K562 (cell line): Measurements from ENCODE around the gene TECPR2. TPM values are rescaled to one million over a fixed set of nuclear protein-coding genes. Genes with fewer than 3 reads are reported as not detected.

Source experiments
- CBX5 ChIP-seq: IDR thresholded peaks from 2 replicates; pipeline ENCODE4 v1.6.1; 2014; ENCODE audit warnings: low read depth, borderline replicate concordance
- CCNT2 ChIP-seq: IDR thresholded peaks from 2 replicates; pipeline ENCODE4 v1.6.1; 2011; ENCODE audit warnings: borderline replicate concordance, low read depth, mild to moderate bottlenecking, moderate library complexity, mixed read lengths, low read length; ENCODE audit not compliant: insufficient read length; ENCODE audit errors: extremely low read depth
- CREB3 ChIP-seq: fragments of 450-650 bp; conservative IDR thresholded peaks from 2 replicates; pipeline ENCODE4 v1.6.1; 2016; ENCODE audit warnings: missing genetic modification characterization, low read depth, mild to moderate bottlenecking, missing compliant biosample characterization, moderate library complexity
- FIP1L1 ChIP-seq: fragments of 200-400 bp; formaldehyde crosslinking; IDR thresholded peaks from 2 replicates; pipeline ENCODE4 v1.6.1; 2018; ENCODE audit warnings: mild to moderate bottlenecking, low read depth, low read length; ENCODE audit not compliant: poor library complexity, severe bottlenecking
- FOXK1 ChIP-seq: sonication (generic); formaldehyde crosslinking; IDR thresholded peaks from 2 replicates; pipeline ENCODE4 v1.8.0; 2022; ENCODE audit warnings: missing genetic modification reagents, mild to moderate bottlenecking, borderline replicate concordance
- GMEB1 ChIP-seq: fragments of 250-450 bp; sonication (Bioruptor Pico); IDR thresholded peaks from 2 replicates; pipeline ENCODE4 v1.4.0; 2020; ENCODE audit warnings: mild to moderate bottlenecking
- L3MBTL2 ChIP-seq: fragments of 450-650 bp; IDR thresholded peaks from 2 replicates; pipeline ENCODE4 v1.6.1; 2016; ENCODE audit warnings: mild to moderate bottlenecking, moderate library complexity
- OTX1 ChIP-seq: fragments of 450-650 bp; formaldehyde crosslinking; IDR thresholded peaks from 2 replicates; pipeline ENCODE4 v1.4.0; 2022; ENCODE audit warnings: mild to moderate bottlenecking
- PPARD ChIP-seq: fragments of 250-450 bp; sonication (Bioruptor Pico); IDR thresholded peaks from 2 replicates; pipeline ENCODE4 v1.8.0; 2022; ENCODE audit warnings: inconsistent platforms, mild to moderate bottlenecking, moderate library complexity
- RBBP5 ChIP-seq: fragments of 200-600 bp; sonication (generic); IDR thresholded peaks from 2 replicates; pipeline ENCODE4 v1.6.1; 2012; ENCODE audit warnings: borderline replicate concordance, mild to moderate bottlenecking, low read length, control low read depth, inconsistent platforms; ENCODE audit not compliant: insufficient read depth, poor library complexity, severe bottlenecking
- SAP30 ChIP-seq: fragments of 200-600 bp; sonication (generic); IDR thresholded peaks from 2 replicates; pipeline ENCODE4 v1.6.1; 2012; ENCODE audit warnings: borderline replicate concordance, low read depth, mild to moderate bottlenecking, moderate library complexity, low read length, control low read depth, inconsistent platforms; ENCODE audit not compliant: insufficient read depth, poor library complexity, severe bottlenecking
- SMAD4 ChIP-seq: fragments of 250-450 bp; sonication (Bioruptor Pico); conservative IDR thresholded peaks from 2 replicates; pipeline ENCODE4 v1.8.0; 2021; ENCODE audit warnings: inconsistent platforms, mild to moderate bottlenecking, moderate library complexity
- SRSF3 ChIP-seq: fragments of 200-400 bp; formaldehyde crosslinking; IDR thresholded peaks from 2 replicates; pipeline ENCODE4 v1.6.1; 2016; ENCODE audit warnings: mild to moderate bottlenecking, low read length, moderate library complexity; ENCODE audit not compliant: insufficient read depth
- SRSF9 ChIP-seq: fragments of 200-400 bp; formaldehyde crosslinking; IDR thresholded peaks from 2 replicates; pipeline ENCODE4 v1.6.1; 2017; ENCODE audit warnings: low read depth, low read length, borderline replicate concordance
- TCF15 ChIP-seq: fragments of 250-450 bp; sonication (Bioruptor Pico); IDR thresholded peaks from 2 replicates; pipeline ENCODE4 v1.8.0; 2022; ENCODE audit warnings: moderate library complexity, mild to moderate bottlenecking, inconsistent platforms
- TRIM28 ChIP-seq: fragments of 450-650 bp; IDR thresholded peaks from 2 replicates; pipeline ENCODE4 v1.6.1; 2017
- ZBTB33 ChIP-seq: sonication (generic); formaldehyde crosslinking; IDR thresholded peaks from 2 replicates; pipeline ENCODE4 v1.8.1; 2023; ENCODE audit warnings: mild to moderate bottlenecking, missing genetic modification reagents
- ZBTB9 ChIP-seq: fragments of 450-650 bp; formaldehyde crosslinking; IDR thresholded peaks from 2 replicates; pipeline ENCODE4 v1.4.0; 2020; ENCODE audit warnings: mild to moderate bottlenecking, moderate library complexity
- ZNF316 ChIP-seq: fragments of 450-650 bp; IDR thresholded peaks from 2 replicates; pipeline ENCODE4 v1.6.1; 2016
- ZNF324 ChIP-seq: fragments of 250-450 bp; sonication (Bioruptor Pico); IDR thresholded peaks from 2 replicates; pipeline ENCODE4 v1.4.0; 2020; ENCODE audit warnings: mild to moderate bottlenecking
- ZNF384 ChIP-seq: IDR thresholded peaks from 2 replicates; pipeline ENCODE4 v1.6.1; 2012; ENCODE audit warnings: low read depth, low read length, improper control_type of control experiment
- ZNF444 ChIP-seq: fragments of 250-450 bp; sonication (Bioruptor Pico); IDR thresholded peaks from 2 replicates; pipeline ENCODE4 v1.4.0; 2020; ENCODE audit warnings: mild to moderate bottlenecking, moderate library complexity
- ZNF561 ChIP-seq: fragments of 450-650 bp; formaldehyde crosslinking; conservative IDR thresholded peaks from 2 replicates; pipeline ENCODE4 v1.4.0; 2020; ENCODE audit warnings: mild to moderate bottlenecking, moderate library complexity
- ZNF77 ChIP-seq: fragments of 250-450 bp; sonication (Bioruptor Pico); IDR thresholded peaks from 2 replicates; pipeline ENCODE4 v1.5.0; 2020
- polyA plus RNA-seq, 8 experiments: library from polyadenylated mRNA; depleted of rRNA in 4 of 8; stranded (reverse) in 5 of 8; unstranded in 3 of 8; fragments of >200 nt; fragmentation: Nextera tagmentation in 2 of 8; fragmentation: Illumina TruSeq in 1 of 8; extraction: Ambion mirVana in 2 of 8; extraction: Trizol in 1 of 8; gene quantifications; 2 replicates each; pipeline versions ENCODE4 v1.2.1 to v1.2.3, GENCODE V29; 2011 to 2014; ENCODE audit warnings: inconsistent platforms in 1 of 8, missing spikeins in 1 of 8
- total RNA-seq, 7 experiments: library from RNA; depleted of rRNA in 6 of 7; stranded (reverse); fragments of >200 nt in 6 of 7; fragmentation: Illumina TruSeq in 2 of 7; extraction: Trizol in 2 of 7; gene quantifications; 2 replicates each; pipeline versions ENCODE4 v1.2.1 to v1.2.3, GENCODE V29; 2011 to 2021; ENCODE audit warnings: low replicate concordance in 1 of 7

TECPR2 gene
- total and polyA plus RNA-seq, 9 of the 15 experiments (the other 6 are each of a cell fraction or from before 2014, with no cell fraction given) = 0.04 to 3.0 (median 0.83) TPM

GRCh38 chr14:102508410-102508773 is 145.7 kb downstream of the TECPR2 start (continued):
- TF ChIP-seq ZBTB33 (CRISPR knock-in tag) = no peak
- no peak for TF ChIP-seq SRSF3
- no peak for TF ChIP-seq FIP1L1
- no peak for TF ChIP-seq TCF15 (CRISPR knock-in tag)
- no peak for TF ChIP-seq ZNF77 (CRISPR knock-in tag)
- no peak for TF ChIP-seq SAP30
- no peak for TF ChIP-seq ZNF324 (CRISPR knock-in tag)
- peak; percentile 7 for TF ChIP-seq RBBP5
- TF ChIP-seq CCNT2 = peak; percentile 22
- TF ChIP-seq SRSF9 = no peak
- no peak for TF ChIP-seq GMEB1 (CRISPR knock-in tag)
- TF ChIP-seq ZNF444 (CRISPR knock-in tag) = no peak
- no peak for TF ChIP-seq ZNF384
- TF ChIP-seq PPARD (CRISPR knock-in tag) = no peak
- no peak for TF ChIP-seq L3MBTL2
- no peak for TF ChIP-seq ZBTB9 (CRISPR knock-in tag)
- TF ChIP-seq OTX1 (CRISPR knock-in tag) = no peak
- TF ChIP-seq TRIM28 = no peak
- TF ChIP-seq ZNF316 = no peak
- no peak for TF ChIP-seq ZNF561
- TF ChIP-seq SMAD4 (CRISPR knock-in tag) = no peak
- no peak for TF ChIP-seq CREB3
- TF ChIP-seq FOXK1 (CRISPR knock-in tag) = no peak
- TF ChIP-seq CBX5 = no peak
